ENCODE measurements around the gene PGBD5.
"Not testable (repeated sequence)": the region's sequence is repeated elsewhere in the genome, so short reads cannot be mapped to it uniquely, and the experiment has no call there.

Gene PGBD5, protein sequence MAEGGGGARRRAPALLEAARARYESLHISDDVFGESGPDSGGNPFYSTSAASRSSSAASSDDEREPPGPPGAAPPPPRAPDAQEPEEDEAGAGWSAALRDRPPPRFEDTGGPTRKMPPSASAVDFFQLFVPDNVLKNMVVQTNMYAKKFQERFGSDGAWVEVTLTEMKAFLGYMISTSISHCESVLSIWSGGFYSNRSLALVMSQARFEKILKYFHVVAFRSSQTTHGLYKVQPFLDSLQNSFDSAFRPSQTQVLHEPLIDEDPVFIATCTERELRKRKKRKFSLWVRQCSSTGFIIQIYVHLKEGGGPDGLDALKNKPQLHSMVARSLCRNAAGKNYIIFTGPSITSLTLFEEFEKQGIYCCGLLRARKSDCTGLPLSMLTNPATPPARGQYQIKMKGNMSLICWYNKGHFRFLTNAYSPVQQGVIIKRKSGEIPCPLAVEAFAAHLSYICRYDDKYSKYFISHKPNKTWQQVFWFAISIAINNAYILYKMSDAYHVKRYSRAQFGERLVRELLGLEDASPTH

DNA sequence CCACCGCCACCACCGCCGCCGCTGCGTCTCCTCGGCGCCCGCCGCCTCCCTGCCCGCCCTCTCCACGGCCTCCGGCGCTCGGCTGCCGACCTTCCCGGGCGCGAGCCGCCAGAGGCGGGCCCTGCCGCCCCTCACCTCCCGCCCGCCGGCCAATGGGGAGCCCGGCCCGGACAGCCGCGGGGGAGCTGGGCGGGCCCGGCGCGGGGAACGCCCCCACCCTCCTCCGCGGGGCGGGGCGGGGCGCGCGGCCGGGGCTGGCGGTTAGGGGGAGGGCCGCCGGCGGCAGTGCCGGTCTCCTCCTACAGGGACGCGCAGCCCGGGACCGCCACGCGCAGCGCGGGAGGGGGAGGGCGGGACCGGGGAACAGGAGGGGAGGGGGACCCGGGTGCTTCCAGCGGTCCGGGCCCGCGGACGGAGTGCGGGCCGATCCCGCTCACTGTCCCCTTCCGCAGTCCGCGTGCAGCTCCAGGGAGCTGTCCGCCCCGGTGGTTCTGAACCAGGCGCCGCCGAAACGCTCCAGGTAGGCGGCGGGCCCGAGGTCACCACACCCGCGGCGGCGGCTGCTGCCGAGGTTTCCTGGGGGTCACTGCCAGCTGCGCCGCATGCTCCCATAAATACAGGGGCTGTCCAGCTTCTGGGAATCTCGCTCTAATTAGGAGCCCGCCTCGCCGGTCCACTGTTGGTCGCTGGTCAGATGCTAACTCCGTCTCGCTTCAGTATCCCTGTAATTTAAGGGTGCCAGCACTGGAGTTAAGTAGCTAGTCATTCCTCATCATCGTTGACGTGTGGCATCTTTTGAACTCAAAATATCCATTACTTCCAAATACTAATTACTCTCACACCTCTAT is at the start of gene PGBD5:
PGBD5 (minus strand) TSS at position 87 of the 848 bp plus-strand sequence. CDS start 404 bp downstream, outside the sequence.
- peak; percentile 42 for DNase-seq

DNA sequence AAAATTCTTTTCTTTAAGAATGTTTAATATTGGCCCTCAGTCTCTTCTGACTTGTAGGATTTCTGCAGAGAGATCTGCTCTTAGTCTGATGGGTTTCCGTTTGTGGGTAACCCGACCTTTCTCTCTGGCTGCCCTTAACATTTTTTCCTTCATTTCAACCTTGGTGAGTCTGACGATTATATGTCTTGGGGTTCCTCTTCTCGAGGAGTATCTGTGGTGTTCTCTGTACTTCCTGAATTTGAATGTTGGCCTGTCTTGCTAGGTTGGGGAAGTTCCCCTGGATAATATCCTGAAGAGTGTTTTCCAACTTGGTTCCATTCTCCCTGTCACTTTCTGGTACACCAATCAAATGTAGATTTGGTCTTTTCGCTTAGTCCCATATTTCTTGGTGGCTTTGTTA is 48.8 kb upstream of the PGBD5 start:
- DNase-seq = not testable (repeated sequence)

DNA sequence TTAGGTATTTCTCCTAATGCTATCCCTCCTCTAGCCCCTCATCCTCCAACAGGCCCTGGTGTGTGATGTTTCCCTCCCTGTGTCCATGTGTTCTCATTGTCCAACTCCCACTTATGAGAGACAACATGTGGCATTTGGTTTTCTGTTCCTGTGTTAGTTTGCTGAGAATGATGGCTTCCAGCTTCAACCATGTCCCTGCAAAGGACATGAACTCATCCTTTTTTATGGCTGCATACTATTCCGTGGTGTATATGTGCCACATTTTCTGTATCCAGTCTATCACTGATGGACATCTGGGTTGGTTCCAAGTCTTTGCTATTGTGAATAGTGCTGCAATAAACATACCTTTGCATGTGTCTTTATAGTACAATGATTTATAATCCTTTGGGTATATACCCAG is 44.6 kb upstream of the PGBD5 start:
- not testable (repeated sequence) for DNase-seq

DNA sequence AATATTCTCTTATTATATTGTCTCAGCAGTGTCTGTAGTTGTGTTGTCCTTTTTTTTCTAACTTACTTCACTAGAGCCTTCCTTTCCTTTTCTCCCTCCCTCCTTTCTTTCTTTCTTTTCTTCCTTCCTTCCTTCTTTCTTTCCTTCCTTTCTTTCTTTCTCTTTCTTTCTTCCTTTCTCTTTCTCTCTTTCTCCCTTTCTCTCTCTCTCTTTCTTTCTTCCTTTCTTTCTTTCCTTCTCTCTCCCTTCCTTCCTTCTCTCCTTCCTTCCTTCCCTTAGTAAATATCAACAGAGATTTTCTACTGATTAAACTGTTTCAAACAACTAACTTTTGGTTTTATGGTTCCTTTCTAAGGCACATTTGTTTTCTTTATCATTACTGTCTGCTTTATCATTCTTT is 43.1 kb upstream of the PGBD5 start:
- DNase-seq = no peak

DNA sequence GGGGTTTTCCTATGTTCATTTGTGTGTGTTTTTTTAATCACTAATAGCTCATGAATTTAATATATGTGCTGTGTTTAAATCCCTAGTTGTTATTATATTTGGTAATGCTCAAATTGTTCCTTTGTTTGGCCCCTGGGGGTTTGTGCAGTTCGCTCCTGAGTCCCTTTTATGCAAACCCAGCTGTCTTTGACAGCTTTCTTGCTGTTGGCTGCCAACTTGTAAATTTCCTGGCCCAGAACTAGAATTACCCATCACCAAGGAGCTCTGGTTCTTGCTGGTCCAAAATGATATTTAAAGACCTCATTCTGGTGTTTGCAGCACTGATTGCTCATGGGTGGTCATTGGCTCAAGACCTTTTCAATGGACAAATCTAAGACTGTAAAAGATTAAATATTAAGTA is 39.6 kb upstream of the PGBD5 start:
- DNase-seq = no peak

DNA sequence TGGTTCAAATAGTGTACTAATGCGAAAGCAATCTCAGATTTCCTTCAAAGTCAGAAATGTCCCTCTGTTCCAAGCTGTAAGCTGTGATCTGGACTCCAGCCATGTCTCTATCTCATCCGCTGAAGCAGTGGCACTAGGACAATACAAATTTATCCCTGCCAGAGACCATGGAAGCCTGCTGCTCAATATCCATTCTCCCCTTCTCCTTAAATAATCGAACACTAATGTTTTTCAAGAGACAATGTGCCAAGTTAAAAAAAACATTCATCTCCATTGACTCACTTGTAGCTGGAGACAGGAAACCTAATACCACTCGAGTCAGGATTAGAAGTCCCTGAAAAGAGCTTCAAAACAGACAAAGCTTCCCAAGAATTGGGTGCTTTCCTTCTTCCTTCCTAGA is 38.5 kb upstream of the PGBD5 start:
- DNase-seq = no peak

DNA sequence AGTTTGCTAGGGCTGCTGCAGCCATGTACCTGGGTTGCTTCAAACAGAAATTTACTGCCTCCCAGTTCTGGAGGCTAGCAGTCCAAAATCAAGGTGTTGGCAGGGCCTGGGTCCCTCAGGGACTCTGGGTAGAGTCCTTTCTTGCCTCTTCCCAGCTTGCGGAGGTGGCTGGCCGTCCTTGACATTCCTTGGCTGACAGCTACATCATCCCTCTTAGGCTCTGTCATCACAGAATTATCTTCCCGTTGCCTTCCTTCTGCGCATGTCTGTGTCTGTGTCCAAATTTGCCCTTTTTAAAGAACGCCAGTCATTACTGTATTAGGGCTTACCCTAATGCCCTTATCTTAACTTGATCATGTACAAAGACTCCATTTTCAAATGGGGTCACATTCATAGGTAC is 37.6 kb upstream of the PGBD5 start:
- no peak for DNase-seq

DNA sequence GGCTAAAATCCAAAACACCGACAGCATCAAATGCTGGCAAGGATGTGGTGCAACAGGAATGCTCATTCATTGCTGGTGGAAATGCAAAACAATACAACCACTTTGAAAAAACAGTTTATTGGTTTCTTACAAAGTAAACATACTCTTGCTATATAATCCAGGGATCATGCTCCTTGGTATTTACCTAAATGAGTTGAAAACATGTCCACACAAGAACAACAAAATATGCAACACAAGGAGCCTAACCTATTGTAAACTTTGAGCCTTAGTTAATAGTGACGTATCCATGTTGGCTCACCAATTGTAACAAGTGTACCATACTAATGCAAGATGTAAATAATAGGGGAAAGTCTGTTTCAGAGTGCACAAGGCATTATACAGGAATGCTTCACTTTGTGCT is 37.2 kb upstream of the PGBD5 start:
- no peak for DNase-seq

DNA sequence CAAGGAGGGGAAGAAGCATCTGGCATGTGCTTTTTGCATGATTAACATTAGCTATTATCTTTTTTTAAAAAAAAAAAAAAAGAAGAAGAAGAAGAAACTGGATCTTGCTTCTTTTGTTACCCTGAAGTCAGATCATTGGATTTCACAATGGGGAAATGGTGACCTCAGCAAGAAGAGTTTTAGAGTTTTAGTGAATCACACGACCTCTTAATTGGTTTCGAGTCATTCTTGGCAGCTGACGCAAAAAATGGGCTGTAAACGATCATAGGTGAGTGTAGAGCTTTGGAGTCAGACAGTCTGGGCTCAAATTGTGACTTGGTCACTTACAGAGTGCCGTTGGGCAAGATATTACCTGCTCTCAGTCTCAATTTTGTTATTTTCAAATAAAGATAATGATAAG is 33.3 kb upstream of the PGBD5 start:
- DNase-seq = no peak

DNA sequence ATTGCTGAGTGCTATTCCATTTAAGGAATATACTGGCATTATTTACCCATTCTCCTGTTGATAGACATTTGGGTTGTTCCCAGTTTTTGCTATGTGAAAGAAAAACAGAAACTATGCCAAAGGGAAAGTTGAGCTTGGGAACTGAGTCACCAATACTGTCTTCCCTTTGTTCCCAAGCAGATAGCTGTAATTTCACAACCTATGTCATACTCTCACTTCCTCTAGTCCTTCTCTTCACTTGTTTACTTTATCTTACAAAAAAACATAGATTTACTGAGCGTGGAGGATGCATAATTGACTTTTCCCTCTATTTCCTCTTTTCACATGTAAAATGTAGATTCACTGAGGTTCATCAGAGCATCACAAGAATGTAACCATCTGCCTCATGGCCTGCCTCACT is 32.4 kb upstream of the PGBD5 start:
- no peak for DNase-seq

DNA sequence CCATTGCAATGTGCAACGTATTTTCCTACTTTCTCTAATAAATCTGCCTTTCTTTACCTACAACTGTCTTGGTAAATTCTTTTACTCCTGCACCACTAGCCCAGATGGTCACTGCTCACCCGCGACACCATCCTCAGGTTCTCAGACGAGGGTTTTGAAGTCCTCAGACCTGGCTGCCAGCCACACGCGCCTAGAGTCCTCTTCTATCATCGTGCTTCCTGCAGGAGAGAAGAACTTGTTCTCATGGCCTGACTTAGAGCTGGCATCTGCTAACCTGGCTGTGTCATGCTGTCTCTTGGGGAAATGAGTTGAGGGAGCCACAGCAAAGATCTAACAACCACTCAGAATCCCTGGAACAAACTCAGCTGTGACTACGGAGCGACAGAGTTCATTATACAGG is 30.3 kb upstream of the PGBD5 start:
- no peak for DNase-seq

DNA sequence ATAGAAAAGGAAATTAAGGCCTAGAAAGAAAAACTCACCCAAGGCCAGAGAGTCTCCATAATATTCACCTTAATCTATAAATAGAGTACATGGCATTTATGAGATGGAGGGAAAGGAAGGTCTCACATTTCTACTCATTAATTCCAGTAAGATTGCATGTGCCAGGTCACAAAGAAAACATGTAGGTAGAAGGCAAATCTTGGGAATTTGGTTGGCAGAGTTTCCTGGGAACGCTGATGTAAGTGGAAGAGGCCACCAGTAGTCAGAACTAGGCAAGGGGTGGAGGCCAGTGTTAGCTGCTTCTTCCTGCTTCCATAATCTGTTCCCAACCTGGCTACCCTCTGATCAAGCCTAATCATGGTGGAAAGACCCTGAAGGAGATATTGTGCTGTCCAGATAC is 29.2 kb upstream of the PGBD5 start:
- DNase-seq = no peak

DNA sequence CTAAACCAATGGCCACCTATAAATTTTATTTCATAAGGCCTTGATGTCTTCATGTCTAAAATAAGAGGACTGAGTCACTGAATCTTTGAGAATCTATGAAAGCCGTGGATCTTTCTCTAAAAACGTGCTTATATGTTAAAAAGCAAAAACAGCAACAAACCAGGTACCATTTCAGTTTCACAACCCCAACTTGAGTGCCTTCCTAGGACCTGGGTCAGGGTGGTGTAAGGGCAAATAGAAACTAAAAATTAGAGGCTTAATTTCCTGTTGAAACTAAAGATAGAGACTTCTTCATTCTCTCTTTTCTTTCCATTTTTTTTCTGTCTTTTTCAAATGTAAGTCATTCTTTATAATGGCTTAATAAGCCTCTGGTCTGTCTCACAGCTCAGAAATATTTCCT is 27.2 kb upstream of the PGBD5 start:
- DNase-seq = no peak

DNA sequence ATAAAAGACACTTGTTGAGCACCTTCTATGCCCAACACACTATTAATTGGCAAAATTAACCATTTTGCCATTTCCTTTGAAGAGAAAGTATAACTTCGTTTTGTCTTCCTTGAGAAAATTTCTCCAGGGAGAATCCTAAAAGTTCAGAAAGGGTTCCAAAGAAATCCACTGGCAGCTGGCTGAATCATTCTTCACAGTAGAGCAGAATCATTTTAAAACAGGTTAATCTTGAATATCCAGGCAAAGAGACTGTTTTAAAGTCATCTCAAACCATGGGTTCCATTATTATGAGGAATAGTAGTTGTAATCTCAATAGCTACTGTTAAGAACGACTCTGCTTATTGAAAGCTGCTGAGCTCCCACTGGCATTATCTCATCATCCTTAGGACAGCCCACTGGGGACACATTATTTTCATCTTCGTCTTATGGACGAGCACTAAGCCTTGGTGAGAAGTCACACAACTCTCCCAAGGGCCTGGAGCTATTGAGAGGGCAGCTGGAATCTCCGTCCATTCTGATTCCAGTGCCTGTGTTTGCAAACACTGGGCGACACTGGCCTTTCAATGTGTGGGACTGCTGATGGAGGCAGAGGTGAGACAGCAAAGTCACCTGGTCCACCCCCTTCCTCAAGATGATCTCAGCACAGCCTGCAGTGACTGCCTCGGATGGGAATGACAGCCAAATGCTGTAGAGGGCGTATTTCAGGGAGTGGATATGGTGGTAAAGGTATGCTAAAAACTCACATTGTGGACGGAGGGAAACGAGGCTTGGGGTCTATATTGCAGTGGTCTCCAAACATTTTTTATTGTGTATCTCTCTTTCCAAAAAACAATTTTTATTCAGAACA is 15.3 kb upstream of the PGBD5 start:
- DNase-seq = no peak

DNA sequence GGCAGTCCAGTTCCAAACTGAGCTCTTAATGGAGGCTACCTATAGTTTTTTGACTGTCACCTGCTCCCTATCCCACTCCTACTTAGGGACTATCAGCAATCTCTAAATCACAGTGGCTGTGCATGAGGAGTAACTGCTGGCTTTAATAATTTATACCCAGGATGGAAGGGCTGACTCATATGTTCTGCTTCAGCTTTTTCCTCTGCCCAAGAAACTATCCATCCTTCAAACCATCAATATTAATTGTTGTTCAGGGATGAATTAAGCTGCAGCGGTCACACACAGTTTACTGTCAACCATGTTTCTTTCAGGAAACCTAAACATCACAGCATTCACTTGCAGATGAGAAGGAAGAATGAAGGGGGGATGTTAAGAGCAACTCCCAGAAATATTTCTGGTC is 9.0 kb upstream of the PGBD5 start:
- DNase-seq = no peak

DNA sequence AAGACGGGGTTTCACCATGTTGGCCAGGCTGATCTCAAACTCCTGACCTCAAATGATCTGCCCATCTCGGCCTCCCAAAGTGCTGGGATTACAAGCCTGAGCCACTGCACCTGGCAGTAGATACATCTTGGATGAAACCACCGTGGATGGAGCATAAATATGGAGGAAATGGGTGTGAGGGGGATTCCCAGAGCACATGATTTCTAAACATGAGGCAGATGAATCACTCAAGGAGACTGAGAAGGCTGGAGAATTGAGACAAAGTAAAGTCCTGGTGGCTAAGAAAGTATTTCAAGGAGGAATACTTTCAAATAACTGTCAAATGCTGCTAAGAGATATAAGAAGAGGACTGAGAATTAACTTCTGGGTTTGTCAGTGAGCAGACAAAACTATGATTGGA is 5.4 kb upstream of the PGBD5 start:
- no peak for DNase-seq

DNA sequence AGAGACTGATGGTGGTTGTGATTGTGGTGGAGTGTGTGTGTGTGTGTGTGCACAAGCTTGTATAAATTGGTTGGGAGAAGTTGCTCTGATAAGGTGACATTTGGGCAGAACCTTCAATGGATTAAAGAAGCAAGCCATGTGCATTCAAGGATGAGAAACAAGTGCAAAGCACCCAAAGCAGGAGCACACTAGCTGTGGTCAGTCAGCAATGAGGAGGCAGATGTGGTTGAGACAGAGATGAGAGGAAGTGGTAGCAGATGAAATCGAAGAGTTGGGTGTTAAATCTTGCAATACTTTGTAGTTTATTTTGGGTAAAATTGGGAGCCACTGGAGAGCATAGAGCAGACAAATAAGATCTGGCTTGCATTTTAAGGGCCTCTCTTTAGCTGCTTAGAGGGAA is 4.4 kb upstream of the PGBD5 start:
- DNase-seq = no peak

DNA sequence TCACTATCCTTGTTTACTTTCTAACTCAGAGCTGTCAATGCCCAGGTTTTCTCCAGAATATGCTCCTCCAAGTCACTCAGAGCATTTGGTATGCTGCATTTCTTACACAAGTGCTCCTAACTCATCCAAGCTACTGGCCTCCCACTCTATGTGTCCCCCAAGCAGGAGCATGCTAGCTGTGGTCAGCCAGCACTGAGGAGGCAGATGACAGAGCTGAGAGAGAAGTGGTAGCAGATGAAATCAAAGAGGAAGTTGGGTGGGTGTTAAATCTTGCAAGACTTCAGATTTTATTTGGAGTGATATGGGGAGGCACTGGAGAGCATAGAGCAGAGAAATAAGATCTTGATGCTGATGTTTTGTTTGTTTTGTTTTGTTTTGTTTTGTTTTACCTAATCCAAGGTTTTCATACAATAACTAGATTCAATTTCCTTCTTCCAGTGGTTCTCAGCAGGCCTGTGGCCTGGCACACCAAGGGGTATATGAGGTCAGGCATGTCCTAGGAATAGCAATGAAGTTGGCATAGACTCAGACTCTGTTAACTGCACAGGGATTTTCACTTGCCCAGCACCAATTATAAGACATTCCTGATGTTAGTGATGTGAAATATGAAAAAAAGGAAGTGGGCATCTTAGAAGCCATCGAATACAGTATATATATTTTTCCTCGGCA is 3.1 kb upstream of the PGBD5 start:
- no peak for DNase-seq

DNA sequence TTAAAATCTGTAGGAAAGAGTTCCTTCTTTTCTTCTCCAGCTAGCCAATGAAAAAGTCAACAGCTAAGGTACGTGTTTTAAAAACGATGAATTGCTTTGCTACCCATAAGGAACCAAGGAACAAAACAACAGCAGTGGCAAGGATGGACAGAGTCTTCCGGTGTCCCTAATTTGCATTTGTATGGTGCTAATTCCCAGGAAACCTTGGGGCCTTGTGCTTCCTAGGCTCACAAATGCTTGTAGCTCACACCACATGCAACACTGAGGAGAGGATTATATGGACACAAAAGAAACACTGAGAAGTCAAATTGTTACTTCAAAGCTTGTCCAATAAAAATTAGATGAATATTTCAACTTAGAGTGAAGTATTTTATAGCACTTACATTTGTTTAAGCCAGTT is 1.8 kb upstream of the PGBD5 start:
- no peak for DNase-seq

DNA sequence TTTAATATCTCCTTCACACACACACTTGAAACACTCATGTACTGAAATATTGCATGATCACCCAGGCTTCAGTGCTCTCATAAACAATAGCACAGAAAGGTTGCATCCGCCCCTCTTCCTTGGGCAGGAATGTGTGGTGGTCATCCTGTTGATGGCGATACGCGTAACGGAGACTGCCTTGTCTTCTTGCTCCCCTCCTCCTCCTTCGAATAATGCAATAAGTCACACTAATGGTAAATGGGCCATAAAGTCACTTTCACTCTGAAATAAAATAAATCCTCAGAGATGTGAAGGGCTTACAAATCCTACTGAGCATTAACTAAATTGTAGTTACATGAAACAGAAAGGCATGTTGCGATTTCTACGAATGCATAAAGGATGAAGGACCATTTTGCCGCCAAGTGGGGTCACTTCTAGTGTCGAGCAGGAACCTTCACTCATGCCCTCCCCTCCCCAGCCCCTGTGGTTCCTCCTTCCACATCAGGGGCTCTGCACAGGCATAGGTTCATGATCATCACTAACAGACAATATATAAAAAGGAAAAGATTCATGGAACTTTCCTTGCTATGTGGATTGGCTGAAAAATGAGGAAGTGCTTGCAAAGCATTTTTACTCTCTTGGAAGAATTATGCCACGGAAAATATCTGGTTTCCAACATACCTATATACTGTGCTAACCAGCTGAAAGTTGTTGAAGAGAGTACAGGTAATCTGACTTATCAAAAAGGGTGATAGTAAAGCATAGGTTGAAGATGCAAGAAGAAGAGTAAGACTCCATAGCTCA is 1.2 kb upstream of the PGBD5 start:
- DNase-seq = no peak

DNA sequence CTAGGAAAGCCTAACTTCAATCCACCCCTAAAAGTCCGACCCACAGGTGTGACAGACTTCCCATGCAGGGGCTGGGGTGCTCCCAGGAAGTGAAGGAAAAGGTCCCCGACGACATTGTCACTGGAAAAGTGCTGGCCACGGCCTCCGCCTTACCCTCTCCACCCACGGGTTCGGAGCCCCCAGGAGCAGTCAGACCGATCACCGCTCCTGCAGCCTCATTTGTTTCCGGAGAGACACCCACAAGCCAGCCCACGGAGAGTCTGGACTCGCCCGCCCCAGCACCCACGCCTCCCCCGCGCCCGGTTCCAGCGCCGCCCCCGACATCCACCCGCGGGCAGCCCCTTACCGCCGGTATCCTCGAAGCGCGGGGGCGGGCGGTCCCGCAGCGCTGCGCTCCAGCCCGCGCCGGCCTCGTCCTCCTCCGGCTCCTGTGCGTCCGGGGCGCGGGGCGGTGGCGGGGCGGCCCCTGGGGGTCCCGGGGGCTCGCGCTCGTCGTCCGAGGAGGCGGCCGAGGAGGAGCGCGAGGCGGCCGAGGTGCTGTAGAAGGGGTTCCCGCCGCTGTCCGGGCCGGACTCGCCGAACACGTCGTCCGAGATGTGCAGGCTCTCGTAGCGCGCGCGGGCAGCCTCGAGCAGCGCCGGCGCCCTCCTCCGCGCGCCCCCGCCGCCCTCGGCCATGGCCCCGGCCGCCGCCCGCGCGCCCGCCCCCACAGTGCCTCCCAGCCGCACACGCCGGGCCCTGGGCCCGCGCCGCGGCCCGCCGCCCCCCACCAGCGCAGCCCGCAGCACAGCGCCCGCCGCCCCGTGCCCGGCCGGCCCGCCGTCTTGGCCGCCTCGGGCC is 660 bp downstream of the PGBD5 start:
- DNase-seq = no peak

Measured in NCI-H1694 (cell line).